ENCODE measurements around the gene ARHGAP30. TPM values are rescaled to one million over a fixed set of nuclear protein-coding genes. Genes with fewer than 3 reads are reported as not detected.

ARHGAP30 gene
- total RNA-seq, 4 donors from 2014 or later, result 6.0 to 46.9 (median 17.6) TPM

- no peak for TF ChIP-seq CTCF (IDR thresholded peaks at IDR 0.05; ENCODE audit: low read depth)
Observed at GRCh38 chr1:161007369-161007768, 62.3 kb downstream of the ARHGAP30 start.

- no peak for TF ChIP-seq CTCF (IDR thresholded peaks at IDR 0.05; ENCODE audit: low read depth)
Observed at GRCh38 chr1:161006563-161006962, 63.1 kb downstream of the ARHGAP30 start.

GRCh38 chr1:161001525-161001924, 68.2 kb downstream of the ARHGAP30 start:
- no peak for TF ChIP-seq CTCF (IDR thresholded peaks at IDR 0.05; ENCODE audit: low read depth)

- TF ChIP-seq CTCF (IDR thresholded peaks at IDR 0.05; ENCODE audit: low read depth), result no peak
Observed at GRCh38 chr1:161000736-161001480, 68.8 kb downstream of the ARHGAP30 start.

- TF ChIP-seq CTCF (IDR thresholded peaks at IDR 0.05; ENCODE audit: low read depth), result no peak
Observed at GRCh38 chr1:160999376-160999775, 70.3 kb downstream of the ARHGAP30 start.

- no peak for TF ChIP-seq CTCF (IDR thresholded peaks at IDR 0.05; ENCODE audit: low read depth)
Observed at GRCh38 chr1:160997323-160998038, 72.2 kb downstream of the ARHGAP30 start.

Small RNAs within 50 kb of the gene (small RNA-seq; reads per million reads assigned to genes)
- not detected for gene AL591806.2

Other genes with a start within 250 kb of the ARHGAP30 start
- 1 to 10 TPM in 1 of 4 donors, under 1 TPM in 1, not detected in 2; 0.88 to 3.2 TPM for gene CD244, start 207.0 kb downstream of the ARHGAP30 start, total RNA-seq
- gene ITLN1, start 184.7 kb downstream of the ARHGAP30 start, total RNA-seq, result 100 to 1,000 TPM in 1 of 4 donors, not detected in 3; 145 TPM
- gene ITLN2, start 115.1 kb downstream of the ARHGAP30 start, total RNA-seq, result not detected
- 100 to 1,000 TPM in 1 of 4 donors, 10 to 100 TPM in 3; 38.6 to 133 (median 51.5) TPM for gene F11R, start 48.7 kb downstream of the ARHGAP30 start, total RNA-seq
- 10 to 100 TPM in 3 of 4 donors, 1 to 10 TPM in 1; 8.6 to 65.4 (median 43.8) TPM for gene TSTD1, start 30.9 kb downstream of the ARHGAP30 start, total RNA-seq
- 10 to 100 TPM; 40.1 to 81.4 (median 74.9) TPM for gene USF1, start 23.9 kb downstream of the ARHGAP30 start, total RNA-seq
- gene NECTIN4, start 19.7 kb upstream of the ARHGAP30 start, total RNA-seq, result 1 to 10 TPM in 1 of 4 donors, under 1 TPM in 1, not detected in 2; 0.22 to 2.4 TPM
- gene KLHDC9, start 28.5 kb upstream of the ARHGAP30 start, total RNA-seq, result 1 to 10 TPM in 2 of 4 donors, under 1 TPM in 1, not detected in 1; 0.68 to 4.8 (median 1.7) TPM
- 10 to 100 TPM; 35.0 to 57.1 (median 42.5) TPM for gene PFDN2, start 48.1 kb upstream of the ARHGAP30 start, total RNA-seq
- 10 to 100 TPM; 20.4 to 41.1 (median 35.3) TPM for gene NIT1, start 48.2 kb upstream of the ARHGAP30 start, total RNA-seq
- 10 to 100 TPM; 25.2 to 36.8 (median 36.4) TPM for gene DEDD, start 62.8 kb upstream of the ARHGAP30 start, total RNA-seq
- 100 to 1,000 TPM in 1 of 4 donors, 10 to 100 TPM in 3; 41.8 to 109 (median 65.4) TPM for gene UFC1, start 84.1 kb upstream of the ARHGAP30 start, total RNA-seq
- 10 to 100 TPM in 2 of 4 donors, 1 to 10 TPM in 2; 8.8 to 19.6 (median 11.0) TPM for gene USP21, start 89.6 kb upstream of the ARHGAP30 start, total RNA-seq
- 10 to 100 TPM in 3 of 4 donors, 1 to 10 TPM in 1; 7.7 to 28.4 (median 17.8) TPM for gene PPOX, start 96.5 kb upstream of the ARHGAP30 start, total RNA-seq
- gene B4GALT3, start 107.6 kb upstream of the ARHGAP30 start, total RNA-seq, result 10 to 100 TPM; 11.7 to 25.3 (median 19.8) TPM
- 10 to 100 TPM; 16.8 to 79.3 (median 33.9) TPM for gene ADAMTS4, start 129.2 kb upstream of the ARHGAP30 start, total RNA-seq
- 100 to 1,000 TPM in 2 of 4 donors, 10 to 100 TPM in 2; 74.7 to 125 (median 106) TPM for gene NDUFS2, start 132.5 kb upstream of the ARHGAP30 start, total RNA-seq
- gene FCER1G, start 145.4 kb upstream of the ARHGAP30 start, total RNA-seq, result 100 to 1,000 TPM in 3 of 4 donors, 10 to 100 TPM in 1; 39.6 to 510 (median 152) TPM
- gene APOA2, start 153.7 kb upstream of the ARHGAP30 start, total RNA-seq, result not detected
- 10 to 100 TPM in 2 of 4 donors, 1 to 10 TPM in 2; 7.5 to 10.6 (median 9.9) TPM for gene TOMM40L, start 156.2 kb upstream of the ARHGAP30 start, total RNA-seq
- not detected for gene NR1I3, start 168.3 kb upstream of the ARHGAP30 start, total RNA-seq
- gene PCP4L1, start 188.9 kb upstream of the ARHGAP30 start, total RNA-seq, result not detected
- 1 to 10 TPM; 2.4 to 7.8 (median 3.9) TPM for gene MPZ, start 240.1 kb upstream of the ARHGAP30 start, total RNA-seq
- gene SDHC, start 244.5 kb upstream of the ARHGAP30 start, total RNA-seq, result 10 to 100 TPM; 27.1 to 41.8 (median 34.4) TPM

All from subcutaneous adipose tissue (tissue), 4 donors.